ENCODE measurements around the gene GTF2I.
"Not testable (repeated sequence)": the region's sequence is repeated elsewhere in the genome, so short reads cannot be mapped to it uniquely, and the experiment has no call there.

GTF2I gene

GRCh38 chr7:74765205-74765918 is 107.8 kb downstream of the GTF2I start:
- peak; percentile 40 to 43 for ATAC-seq (replicated peaks)
- DNase-seq, H3K27me3 Mint-ChIP-seq, H3K9me3 Mint-ChIP-seq, H3K27ac Mint-ChIP-seq, H3K4me1 Mint-ChIP-seq, H3K4me3 Mint-ChIP-seq, H3K36me3 Mint-ChIP-seq: not testable (repeated sequence)

- H3K27me3 Mint-ChIP-seq, H3K4me3 Mint-ChIP-seq, H3K36me3 Mint-ChIP-seq, DNase-seq, H3K4me1 Mint-ChIP-seq, H3K27ac Mint-ChIP-seq, H3K9me3 Mint-ChIP-seq: not testable (repeated sequence)
- peak; percentile 66 to 67 for ATAC-seq (replicated peaks)
Measured at GRCh38 chr7:74766509-74766908, 109.0 kb downstream of the GTF2I start.

- H3K27me3 Mint-ChIP-seq; DNase-seq; ATAC-seq (replicated peaks); H3K36me3 Mint-ChIP-seq; H3K9me3 Mint-ChIP-seq; H3K4me3 Mint-ChIP-seq; H3K4me1 Mint-ChIP-seq: not testable (repeated sequence)
- peak overlapping the region; percentile 62 for H3K27ac Mint-ChIP-seq
Measured at GRCh38 chr7:74766991-74767390, 109.5 kb downstream of the GTF2I start.

GRCh38 chr7:74770062-74770461 is 112.5 kb downstream of the GTF2I start:
- not testable (repeated sequence) for ATAC-seq (replicated peaks)

GRCh38 chr7:74772093-74772492 is 114.6 kb downstream of the GTF2I start:
- H3K27me3 Mint-ChIP-seq; H3K36me3 Mint-ChIP-seq; H3K27ac Mint-ChIP-seq; H3K4me1 Mint-ChIP-seq; ATAC-seq (replicated peaks); H3K4me3 Mint-ChIP-seq; H3K9me3 Mint-ChIP-seq; DNase-seq: not testable (repeated sequence)

More at GRCh38 chr7:74770062-74770461, 112.5 kb downstream of the GTF2I start:
- not testable (repeated sequence) for H3K9me3 Mint-ChIP-seq, H3K27ac Mint-ChIP-seq, H3K4me1 Mint-ChIP-seq, H3K36me3 Mint-ChIP-seq, H3K27me3 Mint-ChIP-seq, H3K4me3 Mint-ChIP-seq, DNase-seq

- H3K27ac Mint-ChIP-seq, H3K4me1 Mint-ChIP-seq, H3K36me3 Mint-ChIP-seq, H3K27me3 Mint-ChIP-seq, DNase-seq, H3K4me3 Mint-ChIP-seq, H3K9me3 Mint-ChIP-seq: not testable (repeated sequence)
- peak; percentile 95 for ATAC-seq (replicated peaks)
Measured at GRCh38 chr7:74773760-74774750, 116.5 kb downstream of the GTF2I start, which contains the start of gene NCF1. Gene NCF1, plus strand, starts transcription at chr7:74774011. Its CDS starts 21 bp downstream, at chr7:74774032.

GRCh38 chr7:74775111-74775510 is 117.6 kb downstream of the GTF2I start:
- not testable (repeated sequence) for H3K27ac Mint-ChIP-seq, H3K4me3 Mint-ChIP-seq, H3K9me3 Mint-ChIP-seq, H3K27me3 Mint-ChIP-seq, H3K36me3 Mint-ChIP-seq, DNase-seq, H3K4me1 Mint-ChIP-seq
- peak; percentile 39 to 42 for ATAC-seq (replicated peaks)

- not testable (repeated sequence) for H3K27me3 Mint-ChIP-seq; H3K4me3 Mint-ChIP-seq; ATAC-seq (replicated peaks); H3K27ac Mint-ChIP-seq; DNase-seq; H3K9me3 Mint-ChIP-seq; H3K36me3 Mint-ChIP-seq; H3K4me1 Mint-ChIP-seq
Measured at GRCh38 chr7:74779053-74779452, 121.5 kb downstream of the GTF2I start.

GRCh38 chr7:74781746-74782145 is 124.2 kb downstream of the GTF2I start:
- H3K4me1 Mint-ChIP-seq; H3K9me3 Mint-ChIP-seq; H3K27ac Mint-ChIP-seq; DNase-seq; H3K36me3 Mint-ChIP-seq; ATAC-seq (replicated peaks); H3K4me3 Mint-ChIP-seq; H3K27me3 Mint-ChIP-seq: not testable (repeated sequence)

GRCh38 chr7:74783595-74783994 is 126.1 kb downstream of the GTF2I start:
- H3K4me3 Mint-ChIP-seq; H3K27me3 Mint-ChIP-seq; H3K4me1 Mint-ChIP-seq; DNase-seq; H3K9me3 Mint-ChIP-seq; H3K27ac Mint-ChIP-seq; ATAC-seq (replicated peaks); H3K36me3 Mint-ChIP-seq: not testable (repeated sequence)

- DNase-seq (peak; percentile 95), ATAC-seq (replicated peaks) (peak; percentile 85 to 90)
- not testable (repeated sequence) for H3K27ac Mint-ChIP-seq, H3K36me3 Mint-ChIP-seq, H3K4me1 Mint-ChIP-seq, H3K9me3 Mint-ChIP-seq, H3K27me3 Mint-ChIP-seq
- H3K4me3 Mint-ChIP-seq = peak overlapping the region in 1 of 2 donors; percentile 41
Measured at GRCh38 chr7:74788369-74789150, 131.0 kb downstream of the GTF2I start.

GRCh38 chr7:74789200-74789736 is 131.8 kb downstream of the GTF2I start:
- H3K4me1 Mint-ChIP-seq, H3K27me3 Mint-ChIP-seq, H3K27ac Mint-ChIP-seq, H3K4me3 Mint-ChIP-seq, DNase-seq, H3K9me3 Mint-ChIP-seq, H3K36me3 Mint-ChIP-seq: not testable (repeated sequence)
- ATAC-seq (replicated peaks) = peak; percentile 12 to 17

- ATAC-seq (replicated peaks); H3K9me3 Mint-ChIP-seq; H3K27me3 Mint-ChIP-seq; DNase-seq; H3K36me3 Mint-ChIP-seq; H3K27ac Mint-ChIP-seq; H3K4me3 Mint-ChIP-seq; H3K4me1 Mint-ChIP-seq: not testable (repeated sequence)
Measured at GRCh38 chr7:74797848-74798622, 140.5 kb downstream of the GTF2I start.
